ENCODE results near the gene KLHL42.

DNA sequence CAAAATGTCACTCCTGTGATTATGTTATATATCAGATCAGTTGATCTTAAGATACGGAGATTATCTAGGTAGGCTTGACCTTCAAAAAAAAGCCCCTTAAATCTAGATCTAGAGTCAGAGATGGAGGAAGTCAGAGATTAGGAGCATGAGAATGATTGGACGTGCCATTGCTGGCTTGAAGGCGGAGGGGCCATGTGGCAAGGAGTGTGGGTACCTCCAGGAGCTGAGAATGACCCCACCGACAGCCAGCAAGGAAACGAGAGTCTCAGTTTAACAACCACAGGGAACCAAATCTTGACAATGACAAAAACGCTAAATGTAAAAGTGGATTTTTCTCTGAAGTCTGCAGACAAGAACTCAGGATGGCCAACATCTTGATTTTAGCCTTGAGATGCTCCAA, 32.5 kb downstream of the KLHL42 start:
- TF ChIP-seq, protein P1, sequence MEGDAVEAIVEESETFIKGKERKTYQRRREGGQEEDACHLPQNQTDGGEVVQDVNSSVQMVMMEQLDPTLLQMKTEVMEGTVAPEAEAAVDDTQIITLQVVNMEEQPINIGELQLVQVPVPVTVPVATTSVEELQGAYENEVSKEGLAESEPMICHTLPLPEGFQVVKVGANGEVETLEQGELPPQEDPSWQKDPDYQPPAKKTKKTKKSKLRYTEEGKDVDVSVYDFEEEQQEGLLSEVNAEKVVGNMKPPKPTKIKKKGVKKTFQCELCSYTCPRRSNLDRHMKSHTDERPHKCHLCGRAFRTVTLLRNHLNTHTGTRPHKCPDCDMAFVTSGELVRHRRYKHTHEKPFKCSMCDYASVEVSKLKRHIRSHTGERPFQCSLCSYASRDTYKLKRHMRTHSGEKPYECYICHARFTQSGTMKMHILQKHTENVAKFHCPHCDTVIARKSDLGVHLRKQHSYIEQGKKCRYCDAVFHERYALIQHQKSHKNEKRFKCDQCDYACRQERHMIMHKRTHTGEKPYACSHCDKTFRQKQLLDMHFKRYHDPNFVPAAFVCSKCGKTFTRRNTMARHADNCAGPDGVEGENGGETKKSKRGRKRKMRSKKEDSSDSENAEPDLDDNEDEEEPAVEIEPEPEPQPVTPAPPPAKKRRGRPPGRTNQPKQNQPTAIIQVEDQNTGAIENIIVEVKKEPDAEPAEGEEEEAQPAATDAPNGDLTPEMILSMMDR (IDR thresholded peaks at IDR 0.05; ENCODE audit: low read depth, low read length): no peak
- no peak for TF ChIP-seq POLR2A (IDR thresholded peaks at IDR 0.05; ENCODE audit: extremely low read depth, insufficient read length)

Data from NB4 (cell line).